ENCODE data around the gene HSPG2. TPM values are rescaled to one million over a fixed set of nuclear protein-coding genes. Genes with fewer than 3 reads are reported as not detected.
A peak's percentile ranks its signal among the peaks of the same experiment; 100 is the strongest.

HSPG2 gene
- total RNA-seq, 1 donor from 2014 or later = 1,406 TPM

DNA sequence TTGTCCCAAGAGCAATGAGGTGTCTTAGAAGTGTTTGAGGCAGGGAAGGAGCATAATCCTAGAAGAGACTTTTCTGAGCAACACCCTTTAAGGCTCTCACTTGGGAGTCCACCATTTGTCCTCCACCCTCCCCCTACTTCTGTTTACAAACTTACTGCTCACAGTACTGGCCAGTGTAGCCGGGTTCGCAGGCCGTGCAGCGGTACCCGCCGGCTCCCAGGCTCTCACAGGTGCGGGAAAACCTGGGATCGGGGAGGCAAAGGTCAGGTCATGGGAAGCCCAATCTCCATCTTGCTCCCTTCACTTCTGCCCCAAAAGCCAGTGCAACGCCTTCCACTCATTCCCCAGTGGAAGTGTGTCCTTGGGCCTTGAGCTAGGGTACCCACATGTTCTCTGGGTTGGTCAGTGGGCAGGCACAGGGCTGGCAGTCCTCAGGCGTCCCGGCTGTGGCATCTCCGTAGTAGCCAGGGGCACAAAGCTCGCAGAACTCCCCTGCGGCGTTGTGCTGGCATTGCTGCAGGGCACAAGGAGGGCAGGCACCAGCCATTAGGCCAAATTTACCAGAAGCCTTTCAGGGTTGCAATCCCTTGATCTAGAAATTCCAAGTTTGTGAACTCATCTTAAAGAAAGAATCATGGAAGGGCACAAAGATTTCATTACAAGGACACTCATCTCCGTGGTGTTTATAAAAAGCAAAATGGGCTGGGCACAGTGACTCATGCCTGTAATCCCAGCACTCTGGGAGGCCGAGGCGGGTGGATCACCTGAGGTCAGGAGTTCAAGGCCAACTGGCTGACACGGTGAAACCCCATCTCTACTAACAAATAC, 75.3 kb downstream of the HSPG2 start:
- no peak for DNase-seq

DNA sequence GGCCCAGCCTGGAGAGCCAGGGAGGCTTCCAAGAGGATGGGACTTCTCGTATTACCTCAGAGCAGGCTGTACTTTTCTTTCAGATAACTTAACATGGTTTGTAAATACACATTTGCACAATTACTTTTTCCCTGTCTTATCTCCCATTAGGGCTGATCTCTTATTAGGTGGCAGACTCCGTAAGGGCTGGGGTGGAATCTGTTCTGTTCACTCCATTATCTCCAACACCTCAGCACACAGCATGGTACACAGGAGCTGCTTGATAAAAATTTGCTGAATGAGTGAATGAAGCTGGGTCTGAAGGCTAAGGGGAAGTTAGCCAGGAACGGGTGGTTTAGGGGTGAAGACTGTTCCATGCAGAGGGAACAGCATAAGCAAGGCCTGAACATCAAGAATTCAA, 76.1 kb downstream of the HSPG2 start:
- no peak for DNase-seq

DNA sequence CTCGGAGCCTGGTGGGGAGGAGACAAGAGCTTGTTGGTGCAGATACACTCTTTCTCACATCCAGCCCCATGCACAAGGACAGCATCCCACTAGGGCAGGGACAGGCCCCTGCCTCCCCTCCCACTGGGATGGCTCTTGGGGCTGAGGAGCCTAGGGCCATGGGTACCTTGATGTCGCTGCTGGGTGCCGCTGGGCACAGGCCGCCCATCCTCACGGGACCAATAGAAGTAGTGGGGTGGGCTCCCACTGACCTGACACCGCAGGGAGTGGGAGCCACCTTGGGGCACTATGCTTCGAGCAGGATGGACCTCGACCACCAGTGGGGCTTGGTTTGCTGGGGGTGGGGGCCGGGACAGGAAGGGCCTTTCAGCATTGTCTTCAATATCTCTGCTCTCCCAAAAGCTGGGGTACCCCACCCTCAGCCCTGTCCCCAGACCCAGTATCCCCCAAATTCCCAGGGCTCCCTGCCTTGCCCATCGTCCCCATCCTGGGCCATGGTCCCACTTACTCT, 77.4 kb downstream of the HSPG2 start:
- no peak for DNase-seq

DNA sequence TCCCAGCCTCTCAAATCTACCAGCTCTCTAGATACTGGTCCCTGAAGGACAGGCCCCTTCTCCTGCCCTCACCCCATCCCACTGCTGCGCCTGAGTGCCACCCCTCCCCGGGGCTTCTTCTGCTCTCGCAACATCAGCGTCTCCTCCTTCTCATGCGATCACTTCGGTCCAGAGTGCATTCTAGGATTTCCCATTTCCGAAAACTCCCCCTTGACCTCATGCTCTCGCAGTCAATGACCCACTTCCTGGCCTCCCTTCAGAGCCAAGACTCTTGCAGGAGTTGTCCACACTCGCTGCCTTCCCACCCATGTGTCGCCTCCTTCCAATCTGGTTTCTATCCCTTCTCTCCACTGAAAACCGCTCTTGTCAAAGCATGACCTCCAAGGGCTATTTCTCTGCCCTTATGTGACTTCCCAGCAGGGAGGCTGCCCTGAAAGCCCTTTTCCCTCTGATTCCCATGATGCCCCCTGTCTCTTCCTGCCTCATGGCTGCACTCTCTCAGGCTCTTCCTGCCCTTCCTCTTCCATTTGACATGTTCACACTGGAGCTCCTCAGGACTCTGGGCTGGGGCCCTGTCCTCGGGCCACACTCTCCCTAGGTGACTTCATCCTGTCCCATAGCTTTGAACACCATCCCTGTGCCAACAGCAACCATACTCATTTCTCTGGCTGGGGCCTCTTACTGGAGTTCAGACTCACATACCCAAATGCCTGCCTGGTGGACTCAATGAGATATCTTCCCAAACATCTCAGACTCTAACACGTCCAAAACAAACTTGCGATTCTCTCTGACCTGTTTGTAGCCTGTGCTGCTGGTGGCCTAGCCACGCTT, 79.1 kb downstream of the HSPG2 start:
- DNase-seq = peak; percentile 41

DNA sequence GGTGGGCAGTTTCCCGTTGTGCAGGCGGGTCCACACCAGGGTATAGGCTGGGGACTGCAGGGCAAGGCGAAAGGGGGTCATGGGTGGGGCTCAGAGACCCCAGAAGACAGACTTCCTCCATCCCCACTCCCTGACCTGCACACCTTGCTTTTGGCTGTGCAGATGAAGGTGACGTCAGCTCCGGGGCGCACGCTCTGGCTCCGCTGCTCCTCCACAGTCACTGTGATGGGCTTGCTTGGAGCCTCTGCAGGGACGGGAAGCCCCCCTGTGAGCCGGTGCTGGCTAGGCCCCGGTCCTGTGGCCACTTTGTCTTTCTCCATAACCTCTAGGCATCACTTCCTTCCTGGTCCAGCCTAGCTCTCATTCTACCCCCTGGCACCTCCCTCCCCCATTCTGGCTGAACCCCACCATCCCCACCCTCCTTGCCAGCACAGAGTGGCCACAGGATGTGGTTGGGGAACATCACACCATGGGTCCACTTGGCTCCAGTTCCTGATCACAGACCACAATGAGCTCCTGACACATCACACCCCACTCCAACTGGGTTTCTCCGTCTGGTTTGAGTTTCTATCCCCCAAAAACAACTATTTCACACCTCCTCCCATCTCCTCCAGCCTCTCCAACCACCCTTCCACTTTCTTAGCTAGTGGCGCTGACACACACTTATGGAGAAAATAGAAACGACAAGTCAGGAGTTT, 79.8 kb downstream of the HSPG2 start:
- DNase-seq = no peak

DNA sequence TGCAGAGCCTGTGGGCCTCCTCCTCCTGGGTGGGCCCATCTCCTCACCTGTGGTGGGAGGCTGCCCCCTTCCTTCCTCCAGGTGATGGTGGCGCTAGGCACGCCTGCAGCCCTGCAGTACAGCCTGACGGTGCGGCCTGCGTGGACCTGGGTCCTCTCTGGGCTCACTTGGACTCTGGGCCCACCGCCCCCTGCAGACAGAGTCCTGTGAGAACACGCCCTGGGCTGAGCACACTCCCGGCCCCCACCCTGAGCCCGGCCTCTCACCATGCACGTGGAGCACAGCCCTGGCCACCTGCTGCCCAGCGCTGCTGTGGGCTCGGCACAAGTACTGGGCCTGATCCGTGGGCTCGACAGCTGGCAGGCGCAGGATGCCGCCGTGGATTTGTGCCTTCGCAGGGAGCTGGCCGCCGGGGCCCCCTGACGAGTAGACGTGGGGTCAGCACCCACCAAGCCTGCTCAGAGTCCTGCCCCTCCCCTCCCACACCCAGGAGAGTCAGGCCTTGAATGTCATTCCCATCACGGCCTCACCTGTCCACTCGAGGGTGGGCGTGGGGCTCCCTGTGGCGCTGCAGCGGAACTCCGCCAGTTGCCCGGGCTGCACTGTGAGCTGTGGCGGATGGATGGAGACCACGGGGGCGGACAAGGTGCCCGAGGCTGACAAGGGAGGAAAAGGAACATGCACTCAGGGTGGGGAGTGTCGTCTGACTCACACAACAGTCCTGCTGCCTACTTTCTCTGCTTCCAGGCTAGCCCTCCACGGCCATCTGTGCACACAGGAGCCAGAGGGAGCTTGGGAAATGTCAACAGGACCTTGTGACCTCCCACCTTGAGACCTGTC, 81.6 kb downstream of the HSPG2 start:
- no peak for DNase-seq

DNA sequence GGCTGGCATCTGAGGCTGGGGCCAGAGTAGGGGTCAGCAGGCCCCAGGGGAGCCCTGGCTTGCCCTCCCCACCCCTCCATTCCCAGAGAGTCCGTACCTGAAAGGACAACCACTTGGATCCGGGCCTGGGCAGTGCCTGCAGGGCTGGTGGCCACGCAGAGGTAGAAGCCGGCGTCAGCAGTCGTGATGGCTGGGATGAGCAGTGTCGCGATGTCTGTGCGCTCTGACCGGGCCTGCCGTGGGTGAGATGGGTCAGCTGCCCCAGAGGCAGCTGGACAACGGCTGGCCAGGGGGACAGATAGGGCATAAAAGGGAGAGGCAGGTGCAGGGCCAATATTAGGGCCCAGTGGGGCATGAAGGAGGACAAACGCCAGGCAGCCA, 82.4 kb downstream of the HSPG2 start:
- no peak for DNase-seq

DNA sequence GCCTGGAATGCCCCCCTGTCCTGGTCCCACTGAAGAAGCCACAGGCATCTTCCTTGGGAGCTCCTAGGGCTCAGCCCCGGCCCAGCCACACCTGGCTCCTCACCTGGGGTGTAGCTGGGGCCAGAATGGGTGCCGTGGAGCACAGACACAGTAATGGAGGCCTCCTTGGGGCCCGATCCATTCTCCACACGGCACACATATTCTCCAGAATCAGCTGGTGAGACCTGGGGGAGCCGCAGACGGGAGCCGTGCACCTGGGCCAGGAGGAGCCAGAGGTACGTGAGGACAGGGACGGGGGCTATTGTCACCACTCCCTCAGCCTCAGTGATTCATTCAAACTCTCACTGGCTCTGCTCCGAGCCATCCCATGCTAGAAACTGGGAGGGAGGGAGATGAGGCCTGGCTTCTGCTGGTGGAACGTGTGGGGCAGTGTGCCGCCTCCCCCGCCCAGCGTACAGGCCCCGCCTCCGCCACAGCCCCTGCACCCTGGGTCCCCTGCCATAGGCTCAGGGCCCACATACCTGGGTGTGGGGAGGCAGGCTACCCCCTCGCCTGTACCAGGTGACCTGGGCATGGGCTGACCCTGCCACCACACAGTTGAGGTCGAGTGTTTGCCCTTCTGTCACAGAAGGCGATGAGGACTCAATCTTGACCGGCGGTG, 82.9 kb downstream of the HSPG2 start:
- no peak for DNase-seq

DNA sequence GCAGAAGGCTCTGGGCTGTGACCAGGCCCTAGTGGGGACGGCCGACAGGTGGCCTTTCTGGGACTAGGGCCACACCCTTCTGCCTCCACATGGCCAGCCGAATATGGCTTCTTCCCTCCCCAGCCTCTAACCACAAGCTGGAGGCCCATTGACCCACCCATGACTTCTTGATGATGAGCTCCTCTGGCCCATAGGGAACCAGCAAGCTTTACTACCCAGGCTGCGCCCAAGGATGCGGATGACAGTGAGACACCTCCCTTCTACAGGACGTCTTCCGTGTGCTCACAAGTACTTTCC, 84.0 kb downstream of the HSPG2 start:
- DNase-seq = no peak

DNA sequence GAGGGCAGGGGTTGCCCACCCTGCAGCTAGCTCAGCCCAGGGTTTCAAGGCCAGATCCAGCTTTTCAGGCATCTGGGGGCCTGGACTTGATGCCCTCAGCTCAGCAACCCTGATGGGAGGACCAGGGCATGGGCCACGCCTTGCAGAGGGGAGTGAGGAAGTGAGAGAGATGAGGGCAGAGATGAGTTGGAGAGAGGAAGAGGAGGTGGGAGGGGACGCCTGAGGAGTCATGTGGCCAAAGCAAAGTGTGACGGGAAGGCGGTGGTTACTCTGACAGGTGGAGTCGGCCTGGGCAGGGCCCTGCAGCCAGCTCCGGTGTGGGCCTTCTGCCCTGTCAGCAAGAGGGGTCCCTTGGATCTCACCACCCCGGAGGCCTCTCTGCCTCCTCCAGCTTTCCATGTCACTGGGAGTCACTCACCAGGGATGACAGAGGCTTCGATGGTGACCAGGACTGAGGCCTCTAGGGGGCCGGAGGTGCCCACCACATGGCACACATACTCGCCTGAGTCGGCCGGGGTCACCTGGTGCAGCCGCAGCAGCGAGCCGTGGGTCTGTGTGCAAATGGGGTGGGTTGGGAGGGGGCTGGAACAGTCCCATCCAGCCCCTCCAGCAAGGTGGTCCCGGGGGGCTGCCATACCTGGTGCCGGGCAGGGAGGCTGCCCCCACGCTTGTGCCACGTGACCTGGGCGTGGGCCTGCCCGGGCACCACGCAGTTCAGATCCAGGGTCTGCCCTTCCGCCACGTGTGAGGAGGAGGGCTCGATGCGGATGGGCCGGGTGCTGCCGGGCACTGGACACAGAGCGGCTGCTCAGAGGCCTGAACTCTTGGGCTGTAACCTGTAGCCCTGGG, 84.6 kb downstream of the HSPG2 start:
- no peak for DNase-seq

DNA sequence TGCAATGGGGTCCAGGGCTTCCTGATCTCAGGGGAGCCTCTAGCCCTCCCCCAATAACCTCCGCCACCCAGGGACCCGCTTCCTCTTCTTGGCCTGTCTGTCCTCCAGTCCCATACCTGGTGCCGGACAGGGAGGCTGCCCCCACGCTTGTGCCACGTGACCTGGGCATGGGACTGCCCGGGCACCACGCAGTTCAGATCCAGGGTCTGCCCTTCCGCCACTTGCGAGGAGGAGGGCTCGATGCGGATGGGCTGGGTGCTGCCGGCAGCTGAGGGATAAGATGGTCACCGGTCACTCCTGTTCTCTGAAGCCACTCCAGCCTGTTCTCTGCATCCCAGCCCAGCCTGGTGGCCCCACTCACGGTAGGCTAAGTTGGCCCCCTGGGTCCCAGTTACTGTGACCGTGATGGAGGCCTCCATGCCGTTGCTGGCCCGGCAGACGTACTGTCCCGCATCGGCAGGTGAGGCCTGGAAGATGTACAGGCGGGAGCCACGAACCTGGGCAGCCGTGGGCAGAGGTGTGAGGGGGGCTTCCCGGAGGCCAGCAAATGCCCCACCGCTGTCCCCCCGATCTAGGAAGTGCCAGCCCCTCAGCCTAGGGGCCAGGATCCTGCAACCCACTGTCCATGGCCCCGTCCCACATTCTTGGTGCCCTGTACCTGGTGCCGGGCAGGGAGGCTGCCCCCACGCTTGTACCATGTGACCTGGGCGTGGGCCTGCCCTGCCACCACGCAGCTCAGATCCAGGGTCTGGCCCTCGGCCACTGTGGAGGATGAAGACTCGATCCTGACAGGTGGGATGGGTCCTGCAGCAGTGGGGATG, 85.5 kb downstream of the HSPG2 start:
- DNase-seq = no peak

DNA sequence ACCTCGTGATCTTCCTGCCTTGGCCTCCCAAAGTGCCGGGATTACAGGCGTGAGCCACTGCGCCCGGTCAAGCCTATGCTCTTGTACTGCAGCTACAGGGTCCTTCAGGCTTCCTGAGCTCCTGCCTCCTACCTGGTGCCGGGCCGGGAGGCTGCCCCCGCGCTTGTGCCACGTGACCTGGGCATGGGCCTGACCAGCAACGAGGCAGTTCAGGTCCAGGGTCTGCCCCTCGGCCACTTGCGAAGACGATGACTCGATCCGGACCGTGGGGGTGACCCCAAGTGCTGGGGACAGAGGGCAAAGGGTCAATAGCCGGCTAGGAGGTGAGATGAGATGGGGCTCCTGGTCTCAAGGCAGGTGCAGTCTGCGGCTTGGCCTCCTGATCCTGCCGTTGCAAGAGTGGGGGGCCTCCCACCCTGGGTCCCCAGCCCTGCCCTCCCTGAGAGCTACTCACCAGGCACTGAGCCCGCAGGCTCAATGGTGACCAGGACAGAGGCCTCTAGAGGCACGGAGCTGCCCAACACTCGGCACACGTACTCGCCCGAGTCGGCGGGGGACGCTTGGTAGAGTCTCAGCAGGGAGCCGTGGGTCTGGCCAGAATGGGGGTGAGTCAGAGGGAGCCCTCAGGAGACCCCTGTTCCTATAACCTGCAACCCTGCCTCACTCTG, 87.1 kb downstream of the HSPG2 start:
- no peak for DNase-seq

DNA sequence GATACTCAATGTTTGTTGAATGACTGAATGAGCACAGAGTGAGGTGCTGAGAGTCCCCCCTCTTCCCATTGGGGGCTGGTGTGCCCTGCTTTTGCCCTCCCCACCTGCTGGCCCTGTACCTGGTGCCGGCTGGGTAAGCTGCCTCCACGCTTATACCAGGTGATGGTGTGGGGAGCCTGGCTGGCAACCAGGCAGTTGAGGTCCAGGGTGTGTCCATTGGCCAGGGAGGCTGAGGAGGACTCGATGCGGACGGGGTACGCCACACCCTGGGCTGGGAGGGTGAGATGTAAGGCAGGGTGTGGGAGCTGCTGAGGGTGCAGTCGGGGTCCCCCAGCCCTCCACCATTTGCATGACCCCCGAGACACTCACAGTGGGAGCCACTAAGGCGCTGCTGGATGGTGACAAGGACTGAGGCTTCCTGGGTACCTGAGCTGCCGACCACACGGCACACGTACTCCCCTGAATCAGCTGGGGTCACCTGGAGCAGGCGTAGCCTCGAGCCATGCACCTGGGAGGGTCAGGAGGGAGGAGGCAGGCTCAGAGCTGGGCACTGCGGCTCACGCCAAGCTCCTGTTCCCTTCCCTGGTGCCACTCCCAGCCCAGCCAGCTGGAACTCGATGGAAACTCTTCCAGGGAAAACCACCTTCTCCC, 88.5 kb downstream of the HSPG2 start:
- DNase-seq = no peak

DNA sequence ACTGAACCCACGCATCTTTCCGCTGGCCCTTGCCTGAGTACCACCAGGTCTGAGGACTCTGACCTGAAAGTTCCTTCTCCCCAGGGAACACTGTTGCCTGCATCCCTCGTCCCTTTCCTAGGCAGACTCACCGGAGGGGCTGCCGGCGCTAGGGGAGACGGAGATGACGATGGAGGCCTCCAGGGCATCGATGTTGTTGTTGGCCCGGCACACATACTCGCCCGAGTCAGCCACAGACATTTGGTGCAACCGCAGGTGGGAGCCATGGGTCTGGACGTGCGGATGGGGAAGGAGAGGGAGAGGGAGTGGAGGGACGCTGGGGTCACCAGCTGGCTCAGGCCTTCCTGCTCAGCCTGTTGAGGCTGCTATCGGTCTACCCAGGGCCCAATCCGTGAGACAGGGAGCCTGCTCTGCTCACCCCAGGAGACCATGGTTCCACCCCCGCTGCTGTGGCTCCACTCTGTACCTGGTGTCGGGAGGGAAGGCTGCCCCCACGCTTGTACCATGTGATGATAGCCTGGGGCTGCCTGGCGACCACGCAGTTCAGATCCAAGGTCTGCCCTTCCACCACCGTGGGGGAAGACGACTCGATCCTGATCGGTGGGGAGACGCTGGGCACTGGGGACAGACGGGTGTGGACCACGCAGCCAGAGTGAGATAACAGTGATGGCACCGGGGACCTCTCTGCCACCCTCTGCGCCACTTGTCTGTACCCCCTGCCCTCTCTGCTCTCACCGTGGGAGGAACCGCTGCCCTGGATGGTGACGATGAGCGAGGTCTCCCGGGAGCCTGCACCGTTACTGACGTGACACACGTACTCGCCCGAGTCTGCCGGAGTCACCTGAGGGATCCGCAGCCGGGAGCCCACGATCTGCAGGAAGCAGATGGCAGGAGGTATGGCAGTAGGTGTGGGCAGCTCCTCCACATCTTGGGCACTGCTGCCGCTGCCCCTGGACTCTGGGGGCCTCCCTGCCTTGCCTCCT, 89.6 kb downstream of the HSPG2 start:
- DNase-seq = no peak

DNA sequence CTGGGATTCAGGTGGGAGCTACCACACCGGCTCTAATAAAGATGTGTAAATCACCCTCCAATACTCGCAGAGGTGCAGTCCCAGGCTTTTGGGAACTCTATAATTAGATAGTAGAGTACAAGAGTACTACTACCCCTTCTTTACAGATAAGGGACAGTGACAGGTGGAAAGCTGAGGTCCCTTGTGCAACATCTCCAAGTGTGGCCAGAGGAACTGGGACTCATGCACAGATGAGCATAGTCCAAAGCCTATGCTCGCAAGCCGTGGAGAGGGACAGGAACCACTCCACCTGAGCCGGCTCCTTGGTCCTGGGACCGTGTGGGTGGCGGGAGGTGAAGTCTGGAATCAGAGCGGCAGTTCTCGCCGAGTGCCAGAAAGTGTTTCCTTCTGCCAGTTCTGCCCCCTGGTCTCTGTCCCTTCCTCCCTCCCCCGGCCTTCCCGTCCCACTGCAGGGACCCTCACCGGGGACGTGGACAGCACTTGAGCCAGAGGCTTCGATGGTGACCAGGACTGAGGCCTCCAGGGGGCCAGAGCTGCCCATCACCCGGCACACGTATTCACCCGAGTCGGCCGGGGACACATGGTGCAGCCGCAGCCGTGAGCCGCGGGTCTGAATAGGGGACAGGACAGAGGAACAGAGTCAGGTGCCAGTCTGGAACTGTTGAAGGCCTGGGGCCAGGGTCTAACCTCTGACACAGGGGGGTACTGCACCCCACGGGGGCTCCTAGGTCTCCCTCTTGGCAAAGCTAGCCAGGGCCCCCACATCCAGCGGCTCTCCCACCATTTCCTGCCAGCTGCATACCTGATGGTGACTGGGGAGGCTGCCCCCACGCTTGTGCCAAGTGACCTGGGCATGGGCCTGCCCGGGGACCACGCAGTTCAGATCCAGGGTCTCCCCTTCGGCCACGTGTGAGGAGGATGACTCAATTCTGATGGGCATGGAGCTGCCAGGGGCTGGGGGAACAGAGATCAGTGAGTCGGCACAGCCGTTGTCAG, 91.2 kb downstream of the HSPG2 start:
- no peak for DNase-seq

DNA sequence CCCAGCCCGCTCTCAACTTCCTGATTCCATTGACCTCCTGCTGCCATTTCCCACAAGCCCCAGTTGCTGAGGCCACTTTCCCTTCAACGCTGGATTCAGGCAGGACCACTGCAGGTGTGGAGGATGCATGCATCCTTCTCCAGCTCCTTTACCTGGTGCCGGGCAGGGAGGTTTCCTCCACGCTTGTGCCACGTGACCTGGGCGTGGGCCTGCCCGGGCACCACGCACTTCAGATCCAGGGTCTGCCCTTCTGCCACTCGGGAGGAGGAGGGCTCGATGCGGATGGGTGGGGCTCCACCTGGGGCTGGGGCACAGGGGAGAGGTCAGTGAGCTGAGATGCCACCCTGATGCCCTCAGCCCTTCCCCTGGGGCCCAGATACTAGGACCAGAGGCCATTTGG, 93.1 kb downstream of the HSPG2 start:
- no peak for DNase-seq

Measured in dermis blood vessel endothelial cell (primary cell).